ENCODE measurements around the gene HSPA4. TPM values are rescaled to one million over a fixed set of nuclear protein-coding genes. Genes with fewer than 3 reads are reported as not detected.

The HSPA4 gene
- total and polyA plus RNA-seq, 2 donors (not counting 1 experiment from before 2014, with no cell fraction given), result 18.1 to 95.0 TPM

GRCh38 chr5:133050521-133050920, 1.3 kb upstream of the HSPA4 start:
- peak overlapping the region; percentile 92 for H3K4me2 ChIP-seq (replicated peaks; ENCODE audit: low read depth, low read length, poor library complexity, severe bottlenecking)
- peak overlapping the region; percentile 100 for H3K27ac Mint-ChIP-seq
- H3K4me3 Mint-ChIP-seq, result peak overlapping the region; percentile 97
- peak overlapping the region; percentile 88 for H3K9ac ChIP-seq (ENCODE audit: low read length)
- H3K9me3 ChIP-seq (ENCODE audit: control extremely low read depth in 1 of 3, control insufficient read depth in 2 of 3, insufficient read depth in 1 of 3, low read length in 2 of 3), result no peaks in the 10 kb centered on the region
- H3K4me1 ChIP-seq (ENCODE audit: control insufficient read depth in 2 of 2, insufficient read depth in 2 of 2, low read length in 2 of 2), result peaks cover 40 to 45% of the 10 kb centered on the region in 2 donors
- H3K27ac ChIP-seq (ENCODE audit: low read length in 2 of 2), result peak overlapping the region; percentile 89 to 99
- H3K27me3 ChIP-seq (replicated peaks in 1 of 4; ENCODE audit: control extremely low read depth in 1 of 4, control insufficient read depth in 3 of 4, insufficient read depth in 4 of 4, low read length in 3 of 4), result no peaks in the 10 kb centered on the region
- no peak for ATAC-seq (ENCODE audit: low read depth)
- peaks cover 20% of the 10 kb centered on the region for H4K20me1 ChIP-seq (ENCODE audit: control insufficient read depth, insufficient read depth, low read length, poor library complexity, severe bottlenecking)
- no peak for TF ChIP-seq EZH2 (IDR thresholded peaks at IDR 0.05; ENCODE audit: borderline replicate concordance, insufficient read depth, low read depth, low read length, poor library complexity, severe bottlenecking)
- TF ChIP-seq, protein P1, sequence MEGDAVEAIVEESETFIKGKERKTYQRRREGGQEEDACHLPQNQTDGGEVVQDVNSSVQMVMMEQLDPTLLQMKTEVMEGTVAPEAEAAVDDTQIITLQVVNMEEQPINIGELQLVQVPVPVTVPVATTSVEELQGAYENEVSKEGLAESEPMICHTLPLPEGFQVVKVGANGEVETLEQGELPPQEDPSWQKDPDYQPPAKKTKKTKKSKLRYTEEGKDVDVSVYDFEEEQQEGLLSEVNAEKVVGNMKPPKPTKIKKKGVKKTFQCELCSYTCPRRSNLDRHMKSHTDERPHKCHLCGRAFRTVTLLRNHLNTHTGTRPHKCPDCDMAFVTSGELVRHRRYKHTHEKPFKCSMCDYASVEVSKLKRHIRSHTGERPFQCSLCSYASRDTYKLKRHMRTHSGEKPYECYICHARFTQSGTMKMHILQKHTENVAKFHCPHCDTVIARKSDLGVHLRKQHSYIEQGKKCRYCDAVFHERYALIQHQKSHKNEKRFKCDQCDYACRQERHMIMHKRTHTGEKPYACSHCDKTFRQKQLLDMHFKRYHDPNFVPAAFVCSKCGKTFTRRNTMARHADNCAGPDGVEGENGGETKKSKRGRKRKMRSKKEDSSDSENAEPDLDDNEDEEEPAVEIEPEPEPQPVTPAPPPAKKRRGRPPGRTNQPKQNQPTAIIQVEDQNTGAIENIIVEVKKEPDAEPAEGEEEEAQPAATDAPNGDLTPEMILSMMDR (IDR thresholded peaks at IDR 0.05), result no peak
- DNase-seq, result no peak
- H3K36me3 ChIP-seq (replicated peaks in 1 of 2; ENCODE audit: control extremely low read depth in 1 of 2, control insufficient read depth in 1 of 2, extremely low read depth in 1 of 2, insufficient read depth in 2 of 2, low read length in 1 of 2), result no peaks in the 10 kb centered on the region
- CTCF ChIA-PET, result interaction anchor here (1.1 to 2.2 kb wide), 2 partner anchors 17 to 19 kb away, joined by 4 to 13 read pairs; no protein-coding TSS in a partner anchor
- H3K79me2 ChIP-seq (ENCODE audit: control insufficient read depth, insufficient read depth, low read length), result peaks cover 50% of the 10 kb centered on the region
- 50% methylated on average over 3 of the region's 4 CpGs for WGBS (ENCODE audit: insufficient coverage)
- no peaks in the 10 kb centered on the region for H3K27me3 Mint-ChIP-seq
- POLR2A ChIA-PET, result interaction anchor here (0.6 to 4.0 kb wide), 4 partner anchors 18 to 663 kb away, joined by 3 to 83 read pairs (median 26); partner anchors contain the start of gene AFF4
- H3K4me1 Mint-ChIP-seq, result peaks cover 62% of the 10 kb centered on the region
- no peaks in the 10 kb centered on the region for H3K9me3 Mint-ChIP-seq (ENCODE audit: insufficient read depth)
- H3K4me3 ChIP-seq (ENCODE audit: control extremely low read depth in 1 of 5, extremely low read depth in 1 of 5, insufficient read depth in 1 of 5, low read depth in 2 of 5, low read length in 4 of 5), result peak overlapping the region; percentile 89 to 93 (median 91)
- H2AFZ ChIP-seq (ENCODE audit: insufficient read depth, low read depth, low read length, poor library complexity, severe bottlenecking), result peak overlapping the region; percentile 83
- intact Hi-C loops (cut with micrococcal nuclease), result loop anchor here (5.0 kb wide), 2 partner anchors 33 to 493 kb away; partner anchors contain the start of gene RAD50

DNA sequence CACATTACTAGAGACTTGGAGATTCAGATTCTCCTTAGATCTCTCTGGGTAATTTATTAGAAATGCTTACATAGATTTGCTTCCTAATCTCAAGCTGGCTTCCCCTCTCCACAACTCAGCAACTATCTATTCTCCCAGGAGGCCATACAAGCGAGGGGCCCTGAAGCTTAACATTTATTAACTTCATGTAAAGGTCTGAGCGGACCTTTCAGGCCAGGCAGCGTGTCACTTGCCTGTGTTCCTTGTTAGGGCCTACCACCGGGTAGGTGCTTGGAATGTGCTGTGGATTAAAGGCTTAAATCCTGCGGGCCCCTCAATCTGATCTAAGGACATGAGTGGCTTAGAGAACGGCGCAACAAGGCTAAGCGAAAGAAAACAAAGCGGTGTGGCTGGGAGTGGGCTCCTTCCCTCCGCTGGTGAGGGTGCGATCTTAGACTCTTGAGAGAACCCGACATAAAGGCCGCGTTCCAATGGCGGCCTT, 712 bp upstream of the HSPA4 start:
- intact Hi-C loops (cut with micrococcal nuclease), result loop anchor here (1.0 to 5.0 kb wide), 4 partner anchors 18 to 494 kb away; partner anchors contain the start of genes AFF4 and RAD50
- peaks cover 66% of the 10 kb centered on the region for H3K4me1 Mint-ChIP-seq
- DNase-seq, result no peak

More for the DNA sequence above, 712 bp upstream of the HSPA4 start:
- ChIA-PET CTCF (interaction anchor here (1.1 to 2.2 kb wide), 4 partner anchors 17 to 89 kb away, joined by 4 to 13 read pairs (median 5); partner anchors contain the start of gene AFF4), POLR2A (interaction anchor here (0.6 to 4.0 kb wide), 14 partner anchors 15 to 1823 kb away, joined by 3 to 83 read pairs (median 6); partner anchors contain the start of genes AFF4, IRF1 and ZCCHC10)
- peak overlapping the region; percentile 92 for H3K4me2 ChIP-seq (replicated peaks; ENCODE audit: low read depth, low read length, poor library complexity, severe bottlenecking)
- peak overlapping the region; percentile 89 to 99 for H3K27ac ChIP-seq (ENCODE audit: low read length in 2 of 2)
- H3K27me3 ChIP-seq (replicated peaks in 1 of 4; ENCODE audit: control extremely low read depth in 1 of 4, control insufficient read depth in 3 of 4, insufficient read depth in 4 of 4, low read length in 3 of 4), result no peaks in the 10 kb centered on the region
- H4K20me1 ChIP-seq (ENCODE audit: control insufficient read depth, insufficient read depth, low read length, poor library complexity, severe bottlenecking), result peaks cover 24% of the 10 kb centered on the region
- peaks cover 0 to under 1% of the 10 kb centered on the region in 2 experiments for H3K36me3 ChIP-seq (replicated peaks in 1 of 2; ENCODE audit: control extremely low read depth in 1 of 2, control insufficient read depth in 1 of 2, extremely low read depth in 1 of 2, insufficient read depth in 2 of 2, low read length in 1 of 2)
- H3K4me3 ChIP-seq (ENCODE audit: control extremely low read depth in 1 of 5, extremely low read depth in 1 of 5, insufficient read depth in 1 of 5, low read depth in 2 of 5, low read length in 4 of 5), result peak overlapping the region; percentile 89 to 93 (median 91)
- peak overlapping the region; percentile 83 for H2AFZ ChIP-seq (ENCODE audit: insufficient read depth, low read depth, low read length, poor library complexity, severe bottlenecking)
- H3K9ac ChIP-seq (ENCODE audit: low read length), result peak overlapping the region; percentile 88
- no peaks in the 10 kb centered on the region for H3K9me3 ChIP-seq (ENCODE audit: control extremely low read depth in 1 of 3, control insufficient read depth in 2 of 3, insufficient read depth in 1 of 3, low read length in 2 of 3)
- Mint-ChIP-seq H3K9me3 (ENCODE audit: insufficient read depth) (no peaks in the 10 kb centered on the region), H3K27me3 (no peaks in the 10 kb centered on the region), H3K4me3 (peak overlapping the region; percentile 97), H3K27ac (peak overlapping the region; percentile 100)
- ATAC-seq (ENCODE audit: low read depth), result no peak
- no peak for TF ChIP-seq EZH2 (IDR thresholded peaks at IDR 0.05; ENCODE audit: borderline replicate concordance, insufficient read depth, low read depth, low read length, poor library complexity, severe bottlenecking)
- TF ChIP-seq, protein P1 (IDR thresholded peaks at IDR 0.05), result no peak
- peaks cover 52% of the 10 kb centered on the region for H3K79me2 ChIP-seq (ENCODE audit: control insufficient read depth, insufficient read depth, low read length)
- H3K4me1 ChIP-seq (ENCODE audit: control insufficient read depth in 2 of 2, insufficient read depth in 2 of 2, low read length in 2 of 2), result peaks cover 41 to 43% of the 10 kb centered on the region in 2 donors
- WGBS (ENCODE audit: insufficient coverage), result 1% methylated on average over 15 of the region's 15 CpGs

Measured in B cell (primary cell).